Measurements from ENCODE around the gene ELF2. TPM values are rescaled to one million over a fixed set of nuclear protein-coding genes. Genes with fewer than 3 reads are reported as not detected.

Gene ELF2
- polyA plus RNA-seq, 1 experiment = 40.4 TPM

- ChIA-PET CTCF (interaction anchor here (0.6 to 1.5 kb wide), 3 partner anchors 13 to 55 kb away, joined by 3 to 4 read pairs (median 4); no protein-coding TSS in a partner anchor), POLR2A (no interaction called here)
- H3K27me3 ChIP-seq (ENCODE audit: control insufficient read depth, insufficient read depth, low read length) = no peaks in the 10 kb centered on the region
- TF ChIP-seq CTCF (IDR thresholded peaks at IDR 0.05; ENCODE audit: low read depth, low read length) = no peak
- DNase-seq (ENCODE audit: low read depth, low spot score) = no peak
- no peak overlapping the region for H3K27ac ChIP-seq (ENCODE audit: low read depth, low read length)
- no peaks in the 10 kb centered on the region for H3K9me3 ChIP-seq (ENCODE audit: control insufficient read depth, insufficient read depth, low read length)
- H3K4me3 ChIP-seq (ENCODE audit: low read depth, low read length) = no peak overlapping the region
Measured at GRCh38 chr4:139112650-139113049, 64.4 kb downstream of the ELF2 start.

GRCh38 chr4:139108567-139109128 is 68.4 kb downstream of the ELF2 start:
- Histone ChIP-seq H3K27ac (ENCODE audit: low read depth, low read length) (no peak overlapping the region), H3K4me3 (ENCODE audit: low read depth, low read length) (no peak overlapping the region), H3K9me3 (ENCODE audit: control insufficient read depth, insufficient read depth, low read length) (no peaks in the 10 kb centered on the region), H3K27me3 (ENCODE audit: control insufficient read depth, insufficient read depth, low read length) (no peaks in the 10 kb centered on the region)
- TF ChIP-seq CTCF (IDR thresholded peaks at IDR 0.05; ENCODE audit: low read depth, low read length) = no peak
- no peak for DNase-seq (ENCODE audit: low read depth, low spot score)
- CTCF ChIA-PET = interaction anchor here (1.3 to 2.1 kb wide), 2 partner anchors 9 to 78 kb away, joined by 6 to 7 read pairs; no protein-coding TSS in a partner anchor
- POLR2A ChIA-PET = interaction anchor here (0.7 kb wide), 1 partner anchor 67 kb away, joined by 3 read pairs; no protein-coding TSS in a partner anchor

DNA sequence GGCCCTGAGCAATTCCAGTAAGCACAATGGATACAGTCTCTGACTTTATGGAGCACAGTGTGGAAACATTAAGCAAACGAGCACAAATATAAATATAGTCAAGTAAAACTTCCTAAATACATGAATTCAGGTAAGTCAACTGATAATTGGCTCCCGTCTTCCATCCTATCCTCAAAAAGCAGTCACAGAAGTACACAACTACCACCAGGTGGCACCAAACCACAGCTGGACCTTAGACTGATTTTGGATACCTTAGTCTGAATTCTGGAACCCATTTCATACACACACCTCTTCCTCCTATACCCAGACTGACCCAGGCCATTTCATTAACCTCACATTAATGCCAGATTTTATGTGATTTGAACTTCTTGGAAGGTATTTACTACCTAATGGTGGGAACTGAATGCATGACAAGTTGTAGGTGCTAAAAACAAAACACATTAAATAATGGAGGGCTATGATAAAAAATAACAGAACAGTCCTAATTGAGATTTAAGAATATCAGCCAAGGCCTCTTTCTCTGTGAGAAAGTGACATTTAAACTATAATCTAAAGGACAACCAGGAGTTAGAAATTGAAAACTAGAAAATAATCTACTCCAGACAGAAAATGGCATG is 77.5 kb downstream of the ELF2 start:
- peak; percentile 89 for TF ChIP-seq CTCF (IDR thresholded peaks at IDR 0.05; ENCODE audit: low read depth, low read length)
- Histone ChIP-seq H3K4me3 (ENCODE audit: low read depth, low read length) (no peak overlapping the region), H3K9me3 (ENCODE audit: control insufficient read depth, insufficient read depth, low read length) (no peaks in the 10 kb centered on the region), H3K27ac (ENCODE audit: low read depth, low read length) (no peak overlapping the region), H3K27me3 (ENCODE audit: control insufficient read depth, insufficient read depth, low read length) (no peaks in the 10 kb centered on the region)
- ChIA-PET POLR2A (no interaction called here), CTCF (interaction anchor here (0.6 to 5.9 kb wide), 19 partner anchors 9 to 267 kb away, joined by 3 to 26 read pairs (median 4); no protein-coding TSS in a partner anchor)
- DNase-seq (ENCODE audit: low read depth, low spot score) = peak; percentile 63

DNA sequence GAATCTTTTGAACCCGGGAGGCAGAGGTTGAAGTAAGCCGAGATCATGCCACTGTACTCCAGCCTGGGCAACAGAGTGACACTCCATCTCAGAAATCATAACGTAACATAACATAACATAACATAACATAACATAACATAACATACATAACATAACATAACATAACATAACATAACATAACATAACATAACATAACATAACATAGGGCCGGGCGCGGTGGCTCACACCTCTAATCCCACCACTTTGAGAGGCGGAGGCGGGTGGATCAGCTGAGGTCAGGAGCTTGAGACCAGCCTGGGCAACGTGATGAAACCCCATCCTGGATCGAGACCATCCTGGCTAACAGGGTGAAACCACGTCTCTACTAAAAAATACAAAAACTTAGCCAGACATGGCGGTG is 84.7 kb downstream of the ELF2 start:
- ChIA-PET POLR2A (no interaction called here), CTCF (interaction anchor here (0.5 to 2.0 kb wide), 2 partner anchors 119 to 203 kb away, joined by 5 read pairs; no protein-coding TSS in a partner anchor)
- Histone ChIP-seq H3K27me3 (ENCODE audit: control insufficient read depth, insufficient read depth, low read length) (no peaks in the 10 kb centered on the region), H3K27ac (ENCODE audit: low read depth, low read length) (no peak overlapping the region), H3K9me3 (ENCODE audit: control insufficient read depth, insufficient read depth, low read length) (no peaks in the 10 kb centered on the region), H3K4me3 (ENCODE audit: low read depth, low read length) (no peak overlapping the region)
- no peak for TF ChIP-seq CTCF (IDR thresholded peaks at IDR 0.05; ENCODE audit: low read depth, low read length)
- DNase-seq (ENCODE audit: low read depth, low spot score) = no peak

DNA sequence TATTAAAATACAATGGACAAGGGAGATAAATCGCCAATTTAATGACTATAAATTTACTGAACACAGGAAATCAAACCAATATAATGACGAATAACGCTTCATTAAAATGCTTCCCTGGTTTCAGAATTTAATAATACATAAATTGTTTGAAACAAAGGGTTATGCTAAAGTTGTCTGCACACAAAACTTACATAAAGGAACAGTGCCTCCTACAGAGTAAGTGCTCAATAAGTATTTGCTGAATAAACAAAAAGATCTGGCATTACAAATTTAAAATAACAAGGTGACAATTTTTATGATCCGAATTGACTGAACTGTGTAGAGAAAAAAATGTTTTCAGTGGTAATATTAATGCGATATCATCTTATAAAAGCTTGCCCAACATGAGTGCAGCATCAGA is 91.9 kb downstream of the ELF2 start:
- peak; percentile 35 for TF ChIP-seq CTCF (IDR thresholded peaks at IDR 0.05; ENCODE audit: low read depth, low read length)
- no peak for DNase-seq (ENCODE audit: low read depth, low spot score)
- Histone ChIP-seq H3K4me3 (ENCODE audit: low read depth, low read length) (peak overlapping the region; percentile 99), H3K27ac (ENCODE audit: low read depth, low read length) (no peak overlapping the region), H3K27me3 (ENCODE audit: control insufficient read depth, insufficient read depth, low read length) (no peaks in the 10 kb centered on the region), H3K9me3 (ENCODE audit: control insufficient read depth, insufficient read depth, low read length) (no peaks in the 10 kb centered on the region)
- ChIA-PET CTCF (interaction anchor here (0.5 to 3.6 kb wide), 6 partner anchors 13 to 211 kb away, joined by 3 to 20 read pairs (median 7); no protein-coding TSS in a partner anchor), POLR2A (interaction anchor here (0.5 kb wide), 1 partner anchor 13 kb away, joined by 3 read pairs; no protein-coding TSS in a partner anchor)
